HG03460 (cell line): ENCODE measurements around the gene KLK10.
"Not testable (repeated sequence)": the region's sequence is repeated elsewhere in the genome, so short reads cannot be mapped to it uniquely, and the experiment has no call there.

Experiments used
- ATAC-seq: cut with Tn5 transposase; IDR thresholded peaks from one replicate; pipeline ENCODE4 v1.9.1; 2021; ENCODE audit not compliant: unreplicated experiment

KLK10 gene

GRCh38 chr19:51003316-51003715, 16.2 kb downstream of the KLK10 start:
- no peak for ATAC-seq

GRCh38 chr19:51002542-51003311, 16.8 kb downstream of the KLK10 start:
- ATAC-seq: no peak

GRCh38 chr19:51002089-51002532, 17.4 kb downstream of the KLK10 start:
- ATAC-seq: no peak

- no peak for ATAC-seq
These were observed 18.0 kb downstream of the KLK10 start, which contains the start of gene KLK8 for GRCh38 chr19:51001515-51001914. Gene KLK8 (minus strand): TSS chr19:51001604. CDS start chr19:51001167, 437 bp downstream.

- ATAC-seq: no peak
These were observed 18.5 kb downstream of the KLK10 start for GRCh38 chr19:51000981-51001380.

GRCh38 chr19:51000426-51000825, 19.1 kb downstream of the KLK10 start:
- no peak for ATAC-seq

GRCh38 chr19:50998686-50999085, 20.8 kb downstream of the KLK10 start:
- ATAC-seq: no peak

GRCh38 chr19:50998061-50998460, 21.4 kb downstream of the KLK10 start:
- ATAC-seq: no peak

GRCh38 chr19:50994129-50994528, 25.4 kb downstream of the KLK10 start:
- ATAC-seq: no peak

GRCh38 chr19:50992666-50993035, 26.9 kb downstream of the KLK10 start:
- no peak for ATAC-seq

- ATAC-seq: not testable (repeated sequence)
These were observed 35.1 kb downstream of the KLK10 start for GRCh38 chr19:50984416-50984815.

GRCh38 chr19:50983625-50984292, 35.8 kb downstream of the KLK10 start, which contains the start of gene KLK7:
Gene KLK7 (minus strand): TSS chr19:50983917. CDS start chr19:50982399, 1,518 bp downstream.
- no peak for ATAC-seq

GRCh38 chr19:50982186-50982585, 37.3 kb downstream of the KLK10 start:
- no peak for ATAC-seq

- ATAC-seq: no peak
These were observed 37.8 kb downstream of the KLK10 start for GRCh38 chr19:50981587-50982146.

GRCh38 chr19:50980208-50980607, 39.3 kb downstream of the KLK10 start:
- ATAC-seq: no peak

GRCh38 chr19:50979758-50980157, 39.8 kb downstream of the KLK10 start:
- no peak for ATAC-seq

- no peak for ATAC-seq
These were observed 40.6 kb downstream of the KLK10 start for GRCh38 chr19:50978772-50979390.

GRCh38 chr19:50977626-50978025, 41.9 kb downstream of the KLK10 start:
- ATAC-seq: no peak

GRCh38 chr19:50975766-50976165, 43.7 kb downstream of the KLK10 start:
- no peak for ATAC-seq

- ATAC-seq: no peak
These were observed 44.6 kb downstream of the KLK10 start for GRCh38 chr19:50974702-50975556.
